ENCODE data around the gene MB. TPM values are rescaled to one million over a fixed set of nuclear protein-coding genes. Genes with fewer than 3 reads are reported as not detected.

The MB gene
- total RNA-seq, result not detected in 2 replicates

DNA sequence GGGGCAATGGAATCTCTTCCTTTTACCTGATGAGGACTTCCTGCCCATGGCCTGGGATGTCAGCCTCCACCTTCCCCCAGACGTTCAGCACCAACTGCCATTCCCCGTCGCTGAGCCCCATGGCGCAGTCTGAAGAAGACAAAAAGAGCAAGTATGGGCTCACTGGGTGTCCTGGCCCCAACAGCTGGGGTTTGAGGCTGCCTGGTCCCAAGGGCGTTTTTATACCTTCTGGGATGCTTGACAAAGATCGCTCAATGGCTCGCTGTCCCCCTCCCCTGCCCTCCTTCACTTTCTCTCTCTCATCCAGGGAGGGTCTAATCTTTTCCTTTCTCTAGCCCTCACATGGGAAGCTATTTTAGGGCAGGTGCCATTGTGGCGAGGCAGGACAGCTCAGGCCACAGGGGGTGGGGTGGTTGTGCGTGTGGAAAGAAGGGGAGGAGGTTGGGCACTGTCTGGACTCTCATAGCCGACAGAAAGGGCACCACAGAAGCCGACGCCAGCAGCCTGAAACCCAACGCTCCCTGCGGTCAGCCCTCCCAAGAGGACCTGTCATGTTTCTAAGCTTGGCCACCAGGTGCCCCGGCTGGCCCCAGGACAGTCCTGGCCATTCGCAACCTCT is at the start of gene MB:
Gene MB, minus strand, starts transcription at position 193 of the 619 bp plus-strand sequence. Its CDS starts 72 bp downstream, at position 121.

DNA sequence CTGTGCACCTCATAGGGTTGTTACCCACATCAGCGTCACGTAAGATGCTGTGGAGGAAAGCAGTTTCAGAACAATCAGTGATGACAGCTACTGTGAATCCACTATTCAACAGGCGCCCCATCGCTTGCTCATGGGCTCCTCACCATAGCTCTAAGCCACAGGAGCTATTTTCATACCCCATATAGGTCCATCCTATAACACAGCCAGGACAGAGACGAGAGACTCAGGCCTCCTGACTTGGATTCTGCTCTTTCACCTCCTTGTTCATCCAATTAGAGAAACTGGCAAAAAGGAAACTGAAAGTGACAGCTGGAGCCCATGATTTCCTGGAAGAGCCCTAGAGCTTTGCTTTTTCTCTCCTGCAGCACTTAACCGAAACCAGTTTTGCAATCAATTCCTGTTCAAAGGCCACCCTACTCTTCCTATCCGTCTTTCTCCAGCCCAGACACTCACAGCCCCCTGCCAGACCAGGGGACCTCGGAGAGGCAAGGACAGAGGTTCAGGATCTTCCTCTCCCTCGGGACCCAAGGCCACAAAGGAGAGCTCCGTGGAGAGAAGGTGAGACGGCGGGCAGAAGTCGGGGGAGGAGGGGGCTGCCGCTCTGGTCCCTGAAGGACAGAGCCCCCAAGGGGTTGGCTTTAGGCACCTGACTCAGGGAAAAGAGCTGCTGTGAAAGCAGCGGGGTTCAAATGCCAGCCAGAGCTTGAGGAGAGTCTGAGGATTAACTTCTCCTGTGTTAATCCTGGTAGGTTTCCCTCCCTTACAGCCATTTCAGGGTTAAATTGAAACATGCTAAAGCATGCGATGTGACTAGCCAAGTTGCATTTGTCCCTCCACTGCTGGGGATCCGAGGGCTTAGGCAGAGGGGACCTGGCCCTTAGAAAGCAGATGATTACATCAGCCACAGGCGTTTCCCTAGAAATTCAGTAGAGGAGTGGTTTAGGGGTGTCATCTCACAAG is 31.2 kb upstream of the MB start, which contains the start of gene APOL6:
Gene APOL6, plus strand, starts transcription at position 381 of the 960 bp plus-strand sequence. CDS start 7,980 bp downstream, outside the sequence.

Other genes with a start within 250 kb of the MB start
- gene HMOX1, start 236.2 kb downstream of the MB start, total RNA-seq, result 34.4 and 49.2 TPM in 2 replicates
- 32.3 and 64.4 TPM in 2 replicates for gene MCM5, start 217.2 kb downstream of the MB start, total RNA-seq
- gene RASD2, start 76.5 kb downstream of the MB start, total RNA-seq, result under 0.01 TPM in 1 of 2 replicates, not detected in the other
- 1.2 and 8.2 TPM in 2 replicates for gene APOL6, start 31.1 kb upstream of the MB start, total RNA-seq
- gene APOL5, start 100.5 kb upstream of the MB start, total RNA-seq, result not detected in 2 replicates

Measured in endothelial cell of coronary artery (primary cell).